DOHH2 (cell line): Measurements from ENCODE around the gene TBX4.

Source experiments
- H3F3A ChIP-seq: fragments of 200-600 bp; sonication (generic), shearing (Covaris generic); 2 replicates; pipeline ENCODE4 v1.6.0; 2016; ENCODE audit warnings: antibody characterized with exemption, mild to moderate bottlenecking; ENCODE audit not compliant: control insufficient read depth, insufficient read depth
- H3K27ac ChIP-seq: fragments of 200-600 bp; sonication (generic); 2 replicates; pipeline ENCODE4 v1.5.1; 2014; ENCODE audit warnings: low read depth, mild to moderate bottlenecking, low read length, moderate library complexity
- H3K27me3 ChIP-seq: fragments of 200-600 bp; sonication (generic); 2 replicates; pipeline ENCODE4 v1.6.1; 2014; ENCODE audit warnings: mild to moderate bottlenecking, low read length, mixed read lengths; ENCODE audit not compliant: control insufficient read depth
- H3K36me3 ChIP-seq: fragments of 200-600 bp; sonication (generic); 2 replicates; pipeline ENCODE4 v1.6.1; 2014; ENCODE audit warnings: mild to moderate bottlenecking, low read length, moderate library complexity, mixed read lengths; ENCODE audit not compliant: control insufficient read depth
- H3K4me1 ChIP-seq: fragments of 200-600 bp; sonication (generic); 2 replicates; pipeline ENCODE4 v1.6.1; 2014; ENCODE audit warnings: mild to moderate bottlenecking, low read length, mixed read lengths; ENCODE audit not compliant: control insufficient read depth
- H3K4me2 ChIP-seq: fragments of 200-600 bp; sonication (generic); 2 replicates; pipeline ENCODE4 v1.6.0; 2014; ENCODE audit warnings: mild to moderate bottlenecking, low read length, moderate library complexity
- H3K4me3 ChIP-seq: fragments of 200-600 bp; sonication (generic); 2 replicates; pipeline ENCODE4 v1.5.1; 2014; ENCODE audit warnings: mild to moderate bottlenecking, low read length, mixed read lengths
- H3K79me2 ChIP-seq: fragments of 200-600 bp; sonication (generic); 2 replicates; pipeline ENCODE4 v1.6.1; 2014; ENCODE audit warnings: mild to moderate bottlenecking, low read length, mixed read lengths; ENCODE audit not compliant: control insufficient read depth
- H3K9me2 ChIP-seq: fragments of 200-600 bp; sonication (generic); replicated peaks from 2 replicates; pipeline ENCODE4 v1.6.1; 2014; ENCODE audit warnings: mild to moderate bottlenecking, low read length, mixed read lengths; ENCODE audit not compliant: control insufficient read depth
- H3K9me3 ChIP-seq: fragments of 200-600 bp; sonication (generic); 2 replicates; pipeline ENCODE4 v1.6.1; 2014; ENCODE audit warnings: antibody characterized with exemption, low read length, mixed read lengths; ENCODE audit not compliant: control insufficient read depth, insufficient read depth
- H4K20me1 ChIP-seq: fragments of 200-600 bp; sonication (generic); 2 replicates; pipeline ENCODE4 v1.6.0; 2014; ENCODE audit warnings: low read depth, mild to moderate bottlenecking, antibody characterized with exemption, low read length, moderate library complexity; ENCODE audit not compliant: control insufficient read depth, insufficient read depth
- EZH2phosphoT487 ChIP-seq: fragments of 200-600 bp; sonication (generic); IDR thresholded peaks from 2 replicates; pipeline ENCODE4 v1.6.1; 2017; ENCODE audit warnings: borderline replicate concordance, mild to moderate bottlenecking, antibody characterized with exemption, low read length, moderate library complexity, mixed read lengths
- TF ChIP-seq, protein P1 (sequence below): fragments of 200-600 bp; sonication (generic); IDR thresholded peaks from one replicate; pipeline ENCODE4 v1.5.1; 2014; ENCODE audit warnings: antibody characterized with exemption, mild to moderate bottlenecking, low read depth, low read length; ENCODE audit not compliant: poor library complexity, severe bottlenecking

The TBX4 gene

DNA sequence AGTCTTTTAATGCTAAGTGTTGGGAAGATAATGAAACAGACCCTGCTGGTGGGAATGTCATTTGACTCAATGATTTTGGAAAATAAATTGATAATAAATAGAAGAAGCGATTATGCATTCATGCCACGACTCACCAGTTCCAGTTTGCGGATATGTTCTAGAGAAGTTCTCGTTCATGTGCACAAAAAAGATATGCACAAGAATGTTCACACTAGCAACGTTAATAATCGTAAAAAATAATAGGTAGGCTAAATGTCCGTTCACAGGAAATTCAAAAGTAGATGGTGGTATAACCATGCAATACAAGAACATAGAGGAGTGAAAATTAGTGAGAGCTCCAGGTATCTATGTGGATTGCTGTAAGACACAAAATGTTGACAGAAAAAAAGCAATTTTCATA lies 79.0 kb downstream of the TBX4 start:
- H3K4me1 ChIP-seq: no peaks in the 10 kb centered on the region
- H3K4me3 ChIP-seq: no peak overlapping the region
- TF ChIP-seq EZH2phosphoT487: no peak
- TF ChIP-seq, protein P1, sequence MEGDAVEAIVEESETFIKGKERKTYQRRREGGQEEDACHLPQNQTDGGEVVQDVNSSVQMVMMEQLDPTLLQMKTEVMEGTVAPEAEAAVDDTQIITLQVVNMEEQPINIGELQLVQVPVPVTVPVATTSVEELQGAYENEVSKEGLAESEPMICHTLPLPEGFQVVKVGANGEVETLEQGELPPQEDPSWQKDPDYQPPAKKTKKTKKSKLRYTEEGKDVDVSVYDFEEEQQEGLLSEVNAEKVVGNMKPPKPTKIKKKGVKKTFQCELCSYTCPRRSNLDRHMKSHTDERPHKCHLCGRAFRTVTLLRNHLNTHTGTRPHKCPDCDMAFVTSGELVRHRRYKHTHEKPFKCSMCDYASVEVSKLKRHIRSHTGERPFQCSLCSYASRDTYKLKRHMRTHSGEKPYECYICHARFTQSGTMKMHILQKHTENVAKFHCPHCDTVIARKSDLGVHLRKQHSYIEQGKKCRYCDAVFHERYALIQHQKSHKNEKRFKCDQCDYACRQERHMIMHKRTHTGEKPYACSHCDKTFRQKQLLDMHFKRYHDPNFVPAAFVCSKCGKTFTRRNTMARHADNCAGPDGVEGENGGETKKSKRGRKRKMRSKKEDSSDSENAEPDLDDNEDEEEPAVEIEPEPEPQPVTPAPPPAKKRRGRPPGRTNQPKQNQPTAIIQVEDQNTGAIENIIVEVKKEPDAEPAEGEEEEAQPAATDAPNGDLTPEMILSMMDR: no peak
- H3K27ac ChIP-seq: no peak overlapping the region
- H3K27me3 ChIP-seq: no peaks in the 10 kb centered on the region
- no peak overlapping the region for H3K4me2 ChIP-seq
- H3K9me2 ChIP-seq: no peaks in the 10 kb centered on the region
- no peaks in the 10 kb centered on the region for H3K79me2 ChIP-seq
- no peaks in the 10 kb centered on the region for H4K20me1 ChIP-seq
- no peaks in the 10 kb centered on the region for H3K9me3 ChIP-seq
- H3K36me3 ChIP-seq: no peaks in the 10 kb centered on the region
- no peaks in the 10 kb centered on the region for H3F3A ChIP-seq

DNA sequence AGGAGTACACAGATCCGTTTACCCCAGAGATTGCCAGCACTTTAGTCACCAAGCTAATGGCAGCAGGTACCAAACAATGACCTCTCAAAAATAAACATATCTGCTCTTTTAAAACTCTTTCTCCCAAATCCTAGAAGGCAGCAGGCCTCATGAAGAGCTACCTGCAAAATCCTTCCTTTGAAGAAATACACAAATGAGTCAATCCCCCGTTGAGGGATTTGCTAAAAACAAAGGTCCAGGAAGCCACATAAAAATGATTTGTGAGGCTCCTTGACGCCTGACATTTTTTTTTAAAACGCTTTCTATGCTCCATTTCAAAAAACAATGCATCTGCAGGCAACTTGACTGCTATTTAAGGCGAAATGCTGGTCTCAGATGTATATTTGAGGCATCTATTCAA lies 80.6 kb downstream of the TBX4 start:
- H3F3A ChIP-seq: no peaks in the 10 kb centered on the region
- H3K9me2 ChIP-seq: no peaks in the 10 kb centered on the region
- no peaks in the 10 kb centered on the region for H3K79me2 ChIP-seq
- no peaks in the 10 kb centered on the region for H3K4me1 ChIP-seq
- no peaks in the 10 kb centered on the region for H3K27me3 ChIP-seq
- no peak overlapping the region for H3K27ac ChIP-seq
- H4K20me1 ChIP-seq: no peaks in the 10 kb centered on the region
- H3K4me3 ChIP-seq: no peak overlapping the region
- no peaks in the 10 kb centered on the region for H3K9me3 ChIP-seq
- H3K36me3 ChIP-seq: no peaks in the 10 kb centered on the region
- H3K4me2 ChIP-seq: no peak overlapping the region
- TF ChIP-seq EZH2phosphoT487: no peak
- TF ChIP-seq, protein P1: no peak

GRCh38 chr17:61533797-61534196 lies 81.6 kb downstream of the TBX4 start:
- H3K9me2 ChIP-seq: no peaks in the 10 kb centered on the region
- H3K4me2 ChIP-seq: no peak overlapping the region
- no peaks in the 10 kb centered on the region for H3K79me2 ChIP-seq
- no peaks in the 10 kb centered on the region for H3F3A ChIP-seq
- H3K4me1 ChIP-seq: no peaks in the 10 kb centered on the region
- no peaks in the 10 kb centered on the region for H3K27me3 ChIP-seq
- H3K9me3 ChIP-seq: no peaks in the 10 kb centered on the region
- H3K27ac ChIP-seq: no peak overlapping the region
- no peaks in the 10 kb centered on the region for H3K36me3 ChIP-seq
- H3K4me3 ChIP-seq: no peak overlapping the region
- no peaks in the 10 kb centered on the region for H4K20me1 ChIP-seq
- TF ChIP-seq EZH2phosphoT487: no peak
- TF ChIP-seq, protein P1: no peak

DNA sequence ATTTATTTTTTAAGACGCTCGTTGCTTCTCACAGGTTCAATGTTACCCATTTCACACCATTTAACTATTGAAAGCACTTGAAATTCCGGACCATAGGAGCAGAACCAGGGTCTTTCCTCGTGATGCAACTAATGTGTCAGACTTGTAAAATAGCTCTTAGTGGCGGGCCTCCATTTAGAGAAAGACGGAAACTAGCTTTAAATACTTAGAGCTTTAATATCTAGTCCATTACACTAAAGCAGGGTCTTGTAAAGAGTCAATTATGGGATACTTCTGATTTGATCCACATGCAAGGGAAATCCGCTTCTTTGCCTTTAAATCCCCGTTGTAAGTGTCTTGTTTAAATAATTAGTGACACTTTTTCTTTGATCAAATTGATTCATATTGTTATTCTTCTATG lies 82.2 kb downstream of the TBX4 start:
- H3K9me2 ChIP-seq: no peaks in the 10 kb centered on the region
- H4K20me1 ChIP-seq: no peaks in the 10 kb centered on the region
- no peaks in the 10 kb centered on the region for H3K4me1 ChIP-seq
- H3K27ac ChIP-seq: no peak overlapping the region
- H3K4me2 ChIP-seq: no peak overlapping the region
- no peaks in the 10 kb centered on the region for H3K9me3 ChIP-seq
- no peaks in the 10 kb centered on the region for H3K27me3 ChIP-seq
- H3K4me3 ChIP-seq: no peak overlapping the region
- H3K79me2 ChIP-seq: no peaks in the 10 kb centered on the region
- H3F3A ChIP-seq: no peaks in the 10 kb centered on the region
- no peaks in the 10 kb centered on the region for H3K36me3 ChIP-seq
- TF ChIP-seq EZH2phosphoT487: no peak
- TF ChIP-seq, protein P1: no peak
